K562 (cell line): Measurements from ENCODE around the gene IBA57. TPM values are rescaled to one million over a fixed set of nuclear protein-coding genes. Genes with fewer than 3 reads are reported as not detected.

ENCODE experiments used
- GTF2A2 ChIP-seq: IDR thresholded peaks from 2 replicates; pipeline ENCODE4 v1.6.1; 2016; ENCODE audit warnings: mild to moderate bottlenecking, missing genetic modification characterization, missing compliant biosample characterization
- HDAC8 ChIP-seq: fragments of 450-650 bp; IDR thresholded peaks from 2 replicates; pipeline ENCODE4 v1.6.1; 2016; ENCODE audit warnings: mild to moderate bottlenecking, missing genetic modification characterization, moderate library complexity, missing compliant biosample characterization
- KDM4B ChIP-seq, 2 experiments: fragments of 450-650 bp in 1 of 2; sonication (generic) in 1 of 2; IDR thresholded peaks; 2 replicates each; pipeline ENCODE4 v1.6.1; 2016 to 2017; ENCODE audit warnings: borderline replicate concordance in 2 of 2, antibody characterized with exemption in 1 of 2, low read depth in 1 of 2, mild to moderate bottlenecking in 1 of 2
- MAFK ChIP-seq: IDR thresholded peaks from 2 replicates; pipeline ENCODE4 v1.6.1; 2011; ENCODE audit warnings: low read length, improper control_type of control experiment
- NCOA4 ChIP-seq: fragments of 450-650 bp; IDR thresholded peaks from 2 replicates; pipeline ENCODE4 v1.6.1; 2018; ENCODE audit warnings: mild to moderate bottlenecking; ENCODE audit not compliant: partially characterized antibody
- NUFIP1 ChIP-seq: fragments of 450-650 bp; IDR thresholded peaks from 2 replicates; pipeline ENCODE4 v1.6.1; 2018; ENCODE audit not compliant: partially characterized antibody
- OTX1 ChIP-seq: fragments of 450-650 bp; formaldehyde crosslinking; IDR thresholded peaks from 2 replicates; pipeline ENCODE4 v1.4.0; 2022; ENCODE audit warnings: mild to moderate bottlenecking
- RBM15 ChIP-seq: fragments of 200-400 bp; formaldehyde crosslinking; IDR thresholded peaks from 2 replicates; pipeline ENCODE4 v1.6.1; 2018; ENCODE audit warnings: mild to moderate bottlenecking, low read length, moderate library complexity; ENCODE audit not compliant: insufficient read depth
- RBM25 ChIP-seq: fragments of 200-400 bp; formaldehyde crosslinking; IDR thresholded peaks from 2 replicates; pipeline ENCODE4 v1.6.1; 2018; ENCODE audit warnings: low read length, low read depth, moderate library complexity; ENCODE audit not compliant: severe bottlenecking
- SFPQ ChIP-seq: fragments of 200-400 bp; formaldehyde crosslinking; IDR thresholded peaks from 2 replicates; pipeline ENCODE4 v1.6.1; 2017; ENCODE audit warnings: mild to moderate bottlenecking, low read depth, low read length, moderate library complexity
- TEAD2 ChIP-seq: fragments of 450-650 bp; IDR thresholded peaks from 2 replicates; pipeline ENCODE4 v1.6.1; 2016; ENCODE audit warnings: missing genetic modification characterization, control low read depth, missing compliant biosample characterization
- TRIM28 ChIP-seq: fragments of 450-650 bp; IDR thresholded peaks from 2 replicates; pipeline ENCODE4 v1.6.1; 2017
- ZBED1 ChIP-seq: IDR thresholded peaks from 2 replicates; pipeline ENCODE4 v1.6.1; 2014
- ZKSCAN8 ChIP-seq: fragments of 200-800 bp; sonication (Bioruptor generic); IDR thresholded peaks from 2 replicates; pipeline ENCODE4 v1.6.1; 2016; ENCODE audit warnings: missing genetic modification characterization, missing compliant biosample characterization
- ZNF41 ChIP-seq: fragments of 250-450 bp; sonication (Bioruptor Pico); conservative IDR thresholded peaks from 2 replicates; pipeline ENCODE4 v1.4.0; 2020; ENCODE audit warnings: mild to moderate bottlenecking
- ZNF764 ChIP-seq: fragments of 250-450 bp; sonication (Bioruptor Pico); IDR thresholded peaks from 2 replicates; pipeline ENCODE4 v1.4.0; 2020; ENCODE audit warnings: low read depth, mild to moderate bottlenecking, moderate library complexity
- ZNF785 ChIP-seq: fragments of 250-450 bp; sonication (Bioruptor Pico); IDR thresholded peaks from 2 replicates; pipeline ENCODE4 v1.4.0; 2020; ENCODE audit warnings: mild to moderate bottlenecking
- polyA plus RNA-seq, 8 experiments: library from polyadenylated mRNA; depleted of rRNA in 4 of 8; stranded (reverse) in 5 of 8; unstranded in 3 of 8; fragments of >200 nt; fragmentation: Nextera tagmentation in 2 of 8; fragmentation: Illumina TruSeq in 1 of 8; extraction: Ambion mirVana in 2 of 8; extraction: Trizol in 1 of 8; gene quantifications; 2 replicates each; pipeline versions ENCODE4 v1.2.1 to v1.2.3, GENCODE V29; 2011 to 2014; ENCODE audit warnings: inconsistent platforms in 1 of 8, missing spikeins in 1 of 8
- total RNA-seq, 7 experiments: library from RNA; depleted of rRNA in 6 of 7; stranded (reverse); fragments of >200 nt in 6 of 7; fragmentation: Illumina TruSeq in 2 of 7; extraction: Trizol in 2 of 7; gene quantifications; 2 replicates each; pipeline versions ENCODE4 v1.2.1 to v1.2.3, GENCODE V29; 2011 to 2021; ENCODE audit warnings: low replicate concordance in 1 of 7
- TF ChIP-seq, protein P1 (sequence below): sonication (generic); formaldehyde crosslinking; IDR thresholded peaks from 2 replicates; pipeline ENCODE4 v1.8.0; 2022; ENCODE audit warnings: missing genetic modification reagents, mild to moderate bottlenecking, borderline replicate concordance
- TF ChIP-seq, protein P2 (sequence below): conservative IDR thresholded peaks from 2 replicates; pipeline ENCODE4 v1.6.1; 2011; ENCODE audit warnings: low read depth, mild to moderate bottlenecking, low read length; ENCODE audit not compliant: control insufficient read depth
- TF ChIP-seq, protein P3 (sequence below): fragments of 250-450 bp; sonication (Bioruptor Pico); IDR thresholded peaks from 2 replicates; pipeline ENCODE4 v1.5.0; 2021; ENCODE audit warnings: mild to moderate bottlenecking, borderline replicate concordance

Gene IBA57
- total and polyA plus RNA-seq, 9 of the 15 experiments (the other 6 are each of a cell fraction or from before 2014, with no cell fraction given), result 0.77 to 15.5 (median 2.7) TPM

- TF ChIP-seq, protein P1, sequence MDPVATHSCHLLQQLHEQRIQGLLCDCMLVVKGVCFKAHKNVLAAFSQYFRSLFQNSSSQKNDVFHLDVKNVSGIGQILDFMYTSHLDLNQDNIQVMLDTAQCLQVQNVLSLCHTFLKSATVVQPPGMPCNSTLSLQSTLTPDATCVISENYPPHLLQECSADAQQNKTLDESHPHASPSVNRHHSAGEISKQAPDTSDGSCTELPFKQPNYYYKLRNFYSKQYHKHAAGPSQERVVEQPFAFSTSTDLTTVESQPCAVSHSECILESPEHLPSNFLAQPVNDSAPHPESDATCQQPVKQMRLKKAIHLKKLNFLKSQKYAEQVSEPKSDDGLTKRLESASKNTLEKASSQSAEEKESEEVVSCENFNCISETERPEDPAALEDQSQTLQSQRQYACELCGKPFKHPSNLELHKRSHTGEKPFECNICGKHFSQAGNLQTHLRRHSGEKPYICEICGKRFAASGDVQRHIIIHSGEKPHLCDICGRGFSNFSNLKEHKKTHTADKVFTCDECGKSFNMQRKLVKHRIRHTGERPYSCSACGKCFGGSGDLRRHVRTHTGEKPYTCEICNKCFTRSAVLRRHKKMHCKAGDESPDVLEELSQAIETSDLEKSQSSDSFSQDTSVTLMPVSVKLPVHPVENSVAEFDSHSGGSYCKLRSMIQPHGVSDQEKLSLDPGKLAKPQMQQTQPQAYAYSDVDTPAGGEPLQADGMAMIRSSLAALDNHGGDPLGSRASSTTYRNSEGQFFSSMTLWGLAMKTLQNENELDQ (CRISPR knock-in tag), result 0 out of 2 replicates have a peak, but pooled peaks have one; percentile 15
- no peak for TF ChIP-seq ZNF764
- no peak; the same call in 1 of the 2 replicates for TF ChIP-seq OTX1 (CRISPR knock-in tag)
- no peak for TF ChIP-seq NCOA4
- no peak for TF ChIP-seq NUFIP1
- no peak for TF ChIP-seq SFPQ
- no peak for TF ChIP-seq TRIM28
- no peak for TF ChIP-seq ZNF785 (CRISPR knock-in tag)
- peak; percentile 21; the same call in 1 of the 2 replicates for TF ChIP-seq MAFK
- no peak for TF ChIP-seq ZKSCAN8 (CRISPR knock-in tag)
- TF ChIP-seq ZNF41 (CRISPR knock-in tag), result no peak
- no peak for TF ChIP-seq TEAD2 (tag)
- TF ChIP-seq KDM4B (IDR thresholded peaks at IDR 0.05; ENCODE audit: borderline replicate concordance in 2 of 2, low read depth in 1 of 2), result peak in 1 of 2 experiments; percentile 27; a peak in 1 of 4 replicates
- no peak; the same call in 1 of the 2 replicates for TF ChIP-seq ZBED1
- TF ChIP-seq RBM15, result no peak
- TF ChIP-seq HDAC8 (tag), result no peak
- TF ChIP-seq RBM25, result no peak
- TF ChIP-seq, protein P2, sequence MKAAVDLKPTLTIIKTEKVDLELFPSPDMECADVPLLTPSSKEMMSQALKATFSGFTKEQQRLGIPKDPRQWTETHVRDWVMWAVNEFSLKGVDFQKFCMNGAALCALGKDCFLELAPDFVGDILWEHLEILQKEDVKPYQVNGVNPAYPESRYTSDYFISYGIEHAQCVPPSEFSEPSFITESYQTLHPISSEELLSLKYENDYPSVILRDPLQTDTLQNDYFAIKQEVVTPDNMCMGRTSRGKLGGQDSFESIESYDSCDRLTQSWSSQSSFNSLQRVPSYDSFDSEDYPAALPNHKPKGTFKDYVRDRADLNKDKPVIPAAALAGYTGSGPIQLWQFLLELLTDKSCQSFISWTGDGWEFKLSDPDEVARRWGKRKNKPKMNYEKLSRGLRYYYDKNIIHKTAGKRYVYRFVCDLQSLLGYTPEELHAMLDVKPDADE, result no peak; the same call in 1 of the 2 replicates
- TF ChIP-seq GTF2A2 (tag), result no peak
- TF ChIP-seq, protein P3, sequence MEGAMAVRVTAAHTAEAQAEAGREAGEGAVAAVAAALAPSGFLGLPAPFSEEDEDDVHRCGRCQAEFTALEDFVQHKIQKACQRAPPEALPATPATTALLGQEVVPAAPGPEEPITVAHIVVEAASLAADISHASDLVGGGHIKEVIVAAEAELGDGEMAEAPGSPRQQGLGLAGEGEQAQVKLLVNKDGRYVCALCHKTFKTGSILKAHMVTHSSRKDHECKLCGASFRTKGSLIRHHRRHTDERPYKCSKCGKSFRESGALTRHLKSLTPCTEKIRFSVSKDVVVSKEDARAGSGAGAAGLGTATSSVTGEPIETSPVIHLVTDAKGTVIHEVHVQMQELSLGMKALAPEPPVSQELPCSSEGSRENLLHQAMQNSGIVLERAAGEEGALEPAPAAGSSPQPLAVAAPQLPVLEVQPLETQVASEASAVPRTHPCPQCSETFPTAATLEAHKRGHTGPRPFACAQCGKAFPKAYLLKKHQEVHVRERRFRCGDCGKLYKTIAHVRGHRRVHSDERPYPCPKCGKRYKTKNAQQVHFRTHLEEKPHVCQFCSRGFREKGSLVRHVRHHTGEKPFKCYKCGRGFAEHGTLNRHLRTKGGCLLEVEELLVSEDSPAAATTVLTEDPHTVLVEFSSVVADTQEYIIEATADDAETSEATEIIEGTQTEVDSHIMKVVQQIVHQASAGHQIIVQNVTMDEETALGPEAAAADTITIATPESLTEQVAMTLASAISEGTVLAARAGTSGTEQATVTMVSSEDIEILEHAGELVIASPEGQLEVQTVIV, result no peak
Measured at GRCh38 chr1:228164561-228165371, 838 bp upstream of the IBA57 start (continued).
